HG03108 (cell line): ENCODE data around the gene FOXB2.
"Not testable (repeated sequence)": the region's sequence is repeated elsewhere in the genome, so short reads cannot be mapped to it uniquely, and the experiment has no call there.

Experiments
- ATAC-seq: cut with Tn5 transposase; IDR thresholded peaks from one replicate; pipeline ENCODE4 v1.9.1; 2021; ENCODE audit warnings: moderate library complexity; ENCODE audit not compliant: unreplicated experiment

FOXB2 gene

DNA sequence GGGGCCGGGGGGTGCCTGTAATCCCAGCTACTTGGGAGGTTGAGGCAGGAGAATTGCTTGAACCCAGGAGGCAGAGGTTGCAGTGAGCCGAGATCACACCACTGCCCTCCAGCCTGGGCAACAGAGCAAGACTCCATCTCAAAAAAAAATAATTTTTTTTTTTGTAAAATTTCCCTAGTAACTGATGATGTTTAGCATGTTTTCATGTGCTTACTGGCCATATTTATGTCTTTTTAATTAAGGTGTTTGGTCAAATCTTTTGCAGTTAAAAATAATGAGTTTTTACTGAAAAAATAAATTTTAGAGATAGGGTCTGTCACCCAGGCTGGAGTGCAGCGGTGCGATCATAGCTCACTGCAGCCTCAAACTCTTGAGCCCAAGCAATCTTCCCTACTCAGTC, 24.3 kb downstream of the FOXB2 start:
- not testable (repeated sequence) for ATAC-seq

DNA sequence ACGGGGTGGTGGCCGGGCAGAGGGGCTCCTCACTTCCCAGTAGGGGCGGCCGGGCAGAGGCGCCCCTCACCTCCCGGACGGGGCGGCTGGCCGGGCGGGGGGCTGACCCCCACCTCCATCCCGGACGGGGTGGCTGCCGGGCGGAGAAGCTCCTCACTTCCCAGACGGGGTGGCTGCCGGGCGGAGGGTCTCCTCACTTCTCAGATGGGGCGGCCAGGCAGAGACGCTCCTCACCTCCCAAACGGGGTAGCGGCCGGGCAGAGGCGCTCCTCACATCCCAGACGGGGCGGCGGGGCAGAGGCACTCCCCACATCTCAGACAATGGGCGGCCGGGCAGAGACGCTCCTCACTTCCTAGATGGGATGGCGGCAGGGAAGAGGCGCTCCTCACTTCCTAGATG, 41.2 kb downstream of the FOXB2 start:
- not testable (repeated sequence) for ATAC-seq

DNA sequence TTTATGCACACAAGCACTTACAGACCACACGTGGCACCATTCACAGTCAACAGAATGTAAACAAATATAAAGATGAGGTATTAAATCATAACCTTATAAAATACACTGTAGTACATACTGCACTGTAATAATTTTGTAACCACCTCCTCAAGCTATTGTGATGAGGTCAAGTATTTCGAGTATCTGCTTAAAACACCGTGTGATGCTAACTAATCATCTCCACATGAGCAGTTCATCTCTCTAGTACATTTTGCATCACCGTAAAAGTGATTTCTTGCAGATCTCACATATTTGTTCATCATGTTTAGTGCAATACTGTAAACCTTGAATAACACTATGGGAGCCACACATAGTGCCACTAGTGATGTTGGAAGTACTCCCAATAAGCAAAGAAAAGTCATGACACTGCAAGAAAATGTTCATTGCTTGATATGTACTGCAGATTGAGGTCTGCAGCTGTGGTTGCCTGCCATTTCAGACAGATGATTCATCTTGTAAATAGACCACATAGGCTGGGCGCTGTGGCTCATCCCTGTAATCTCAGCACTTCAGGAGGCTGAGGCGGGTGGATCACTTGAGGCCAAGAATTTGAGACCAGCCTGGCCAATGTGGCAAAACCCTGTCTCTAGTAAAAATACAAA, 44.3 kb downstream of the FOXB2 start:
- ATAC-seq, result no peak

DNA sequence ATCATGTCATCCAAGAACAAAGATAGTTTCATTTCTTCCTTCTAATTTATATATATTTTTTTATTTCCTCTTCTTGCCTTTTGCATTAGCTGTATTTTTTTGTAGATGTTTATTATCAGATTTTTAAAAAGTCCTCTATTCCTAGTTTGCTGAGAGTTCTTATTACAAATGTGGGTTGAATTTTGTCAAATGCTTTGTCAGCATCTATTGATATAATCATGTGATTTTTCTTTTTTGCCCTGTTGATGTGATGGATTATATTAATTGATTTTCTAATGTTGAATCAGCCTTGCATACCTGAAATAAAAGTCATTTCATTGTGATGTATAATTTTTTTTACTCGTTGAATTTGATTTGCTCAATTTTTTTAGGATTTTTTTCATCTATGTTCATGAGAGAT, 46.9 kb downstream of the FOXB2 start:
- ATAC-seq, result no peak
